Measurements from ENCODE around the gene MAS1.

DNA sequence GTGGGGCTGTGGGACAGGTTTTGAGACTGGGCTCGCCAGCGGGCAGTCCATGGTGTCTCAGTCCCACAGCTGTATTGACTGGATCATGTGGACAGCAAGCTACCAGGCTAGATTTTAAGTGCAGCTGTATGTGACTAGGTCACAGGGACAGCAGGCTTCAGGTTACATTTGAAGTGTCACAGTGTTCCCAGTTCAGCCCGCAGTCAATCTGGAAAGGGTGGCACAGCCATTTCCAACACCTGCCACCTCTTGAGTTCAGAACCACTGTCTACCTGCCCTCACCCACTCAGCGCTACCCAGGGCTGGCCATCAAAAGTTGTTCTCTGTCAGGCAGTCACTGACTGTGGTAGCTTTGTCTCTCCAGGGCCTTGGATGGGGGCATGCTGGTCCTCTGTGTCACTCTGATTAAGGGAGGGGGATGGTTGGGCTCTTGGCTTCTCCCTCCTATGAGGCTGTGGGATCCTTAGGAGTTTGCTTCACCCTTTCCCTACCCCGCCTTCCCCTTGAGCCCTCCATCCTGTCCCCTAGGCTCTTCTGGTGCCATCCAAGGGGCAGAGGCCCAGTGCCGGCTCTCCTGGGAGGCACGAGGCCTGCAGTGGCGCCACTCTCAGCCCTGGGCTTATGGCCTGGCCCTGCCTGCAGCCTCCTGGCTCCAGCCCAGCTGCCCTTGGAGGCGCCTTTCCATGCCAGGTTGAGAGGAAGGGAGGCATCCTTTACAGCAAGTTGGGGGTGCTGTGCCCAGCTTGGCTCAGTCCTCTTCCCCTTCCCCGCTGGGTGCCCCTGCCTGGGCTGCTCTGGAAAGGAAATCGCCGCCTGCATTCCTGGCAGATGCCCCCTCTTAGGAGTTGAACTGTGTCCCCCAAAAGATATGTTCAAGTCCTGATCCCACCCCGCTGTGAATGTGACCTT lies 45.8 kb upstream of the MAS1 start:
- TF ChIP-seq, protein P1, sequence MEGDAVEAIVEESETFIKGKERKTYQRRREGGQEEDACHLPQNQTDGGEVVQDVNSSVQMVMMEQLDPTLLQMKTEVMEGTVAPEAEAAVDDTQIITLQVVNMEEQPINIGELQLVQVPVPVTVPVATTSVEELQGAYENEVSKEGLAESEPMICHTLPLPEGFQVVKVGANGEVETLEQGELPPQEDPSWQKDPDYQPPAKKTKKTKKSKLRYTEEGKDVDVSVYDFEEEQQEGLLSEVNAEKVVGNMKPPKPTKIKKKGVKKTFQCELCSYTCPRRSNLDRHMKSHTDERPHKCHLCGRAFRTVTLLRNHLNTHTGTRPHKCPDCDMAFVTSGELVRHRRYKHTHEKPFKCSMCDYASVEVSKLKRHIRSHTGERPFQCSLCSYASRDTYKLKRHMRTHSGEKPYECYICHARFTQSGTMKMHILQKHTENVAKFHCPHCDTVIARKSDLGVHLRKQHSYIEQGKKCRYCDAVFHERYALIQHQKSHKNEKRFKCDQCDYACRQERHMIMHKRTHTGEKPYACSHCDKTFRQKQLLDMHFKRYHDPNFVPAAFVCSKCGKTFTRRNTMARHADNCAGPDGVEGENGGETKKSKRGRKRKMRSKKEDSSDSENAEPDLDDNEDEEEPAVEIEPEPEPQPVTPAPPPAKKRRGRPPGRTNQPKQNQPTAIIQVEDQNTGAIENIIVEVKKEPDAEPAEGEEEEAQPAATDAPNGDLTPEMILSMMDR (IDR thresholded peaks at IDR 0.05; ENCODE audit: low read depth, low read length, missing input control): no peak
- TF ChIP-seq GABPA (IDR thresholded peaks at IDR 0.05 in 1 of 2, conservative IDR thresholded peaks at IDR 0.05 in 1 of 2) (no peak), FOXA1 (IDR thresholded peaks at IDR 0.05) (no peak), SP1 (IDR thresholded peaks at IDR 0.05) (no peak), YY1 (IDR thresholded peaks at IDR 0.05) (no peak), RAD21 (IDR thresholded peaks at IDR 0.05) (no peak)
- TF ChIP-seq, protein P2, sequence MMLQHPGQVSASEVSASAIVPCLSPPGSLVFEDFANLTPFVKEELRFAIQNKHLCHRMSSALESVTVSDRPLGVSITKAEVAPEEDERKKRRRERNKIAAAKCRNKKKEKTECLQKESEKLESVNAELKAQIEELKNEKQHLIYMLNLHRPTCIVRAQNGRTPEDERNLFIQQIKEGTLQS (IDR thresholded peaks at IDR 0.05): no peak
- TF ChIP-seq, protein P3, sequence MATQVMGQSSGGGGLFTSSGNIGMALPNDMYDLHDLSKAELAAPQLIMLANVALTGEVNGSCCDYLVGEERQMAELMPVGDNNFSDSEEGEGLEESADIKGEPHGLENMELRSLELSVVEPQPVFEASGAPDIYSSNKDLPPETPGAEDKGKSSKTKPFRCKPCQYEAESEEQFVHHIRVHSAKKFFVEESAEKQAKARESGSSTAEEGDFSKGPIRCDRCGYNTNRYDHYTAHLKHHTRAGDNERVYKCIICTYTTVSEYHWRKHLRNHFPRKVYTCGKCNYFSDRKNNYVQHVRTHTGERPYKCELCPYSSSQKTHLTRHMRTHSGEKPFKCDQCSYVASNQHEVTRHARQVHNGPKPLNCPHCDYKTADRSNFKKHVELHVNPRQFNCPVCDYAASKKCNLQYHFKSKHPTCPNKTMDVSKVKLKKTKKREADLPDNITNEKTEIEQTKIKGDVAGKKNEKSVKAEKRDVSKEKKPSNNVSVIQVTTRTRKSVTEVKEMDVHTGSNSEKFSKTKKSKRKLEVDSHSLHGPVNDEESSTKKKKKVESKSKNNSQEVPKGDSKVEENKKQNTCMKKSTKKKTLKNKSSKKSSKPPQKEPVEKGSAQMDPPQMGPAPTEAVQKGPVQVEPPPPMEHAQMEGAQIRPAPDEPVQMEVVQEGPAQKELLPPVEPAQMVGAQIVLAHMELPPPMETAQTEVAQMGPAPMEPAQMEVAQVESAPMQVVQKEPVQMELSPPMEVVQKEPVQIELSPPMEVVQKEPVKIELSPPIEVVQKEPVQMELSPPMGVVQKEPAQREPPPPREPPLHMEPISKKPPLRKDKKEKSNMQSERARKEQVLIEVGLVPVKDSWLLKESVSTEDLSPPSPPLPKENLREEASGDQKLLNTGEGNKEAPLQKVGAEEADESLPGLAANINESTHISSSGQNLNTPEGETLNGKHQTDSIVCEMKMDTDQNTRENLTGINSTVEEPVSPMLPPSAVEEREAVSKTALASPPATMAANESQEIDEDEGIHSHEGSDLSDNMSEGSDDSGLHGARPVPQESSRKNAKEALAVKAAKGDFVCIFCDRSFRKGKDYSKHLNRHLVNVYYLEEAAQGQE (IDR thresholded peaks at IDR 0.05): no peak

Measured in liver (tissue), 3 donors.